Neural cell (in vitro differentiated cells): ENCODE data around the gene ZMYM2.

Experiments used
- CTCF ChIP-seq: fragments of 450-650 bp; IDR thresholded peaks from 2 replicates; pipeline ENCODE4 v1.5.1; 2014; ENCODE audit warnings: antibody characterized with exemption, mild to moderate bottlenecking, moderate library complexity; ENCODE audit not compliant: poor library complexity, severe bottlenecking
- EZH2 ChIP-seq: fragments of 200-600, 300-800 bp; shearing (Covaris generic), sonication (generic); IDR thresholded peaks from 2 replicates; pipeline ENCODE4 v1.6.1; 2014; ENCODE audit warnings: antibody characterized with exemption, low read length, borderline replicate concordance, mild to moderate bottlenecking; ENCODE audit not compliant: insufficient read depth, poor library complexity, severe bottlenecking
- POLR2AphosphoS5 ChIP-seq: IDR thresholded peaks from 2 replicates; pipeline ENCODE4 v1.6.1; 2012
- RAD21 ChIP-seq: fragments of 450-650 bp; conservative IDR thresholded peaks from 2 replicates; pipeline ENCODE4 v1.6.1; 2014; ENCODE audit warnings: antibody characterized with exemption, mild to moderate bottlenecking, moderate library complexity

GRCh38 chr13:20024702-20025101 lies 66.2 kb downstream of the ZMYM2 start:
- TF ChIP-seq CTCF (no peak), RAD21 (no peak), EZH2 (no peak), POLR2AphosphoS5 (no peak)
